ENCODE results near the gene UTRN.

The UTRN gene

GRCh38 chr6:144266091-144266649 lies 19.0 kb upstream of the UTRN start:
- ChIA-PET CTCF (interaction anchor here (0.7 to 0.9 kb wide), 2 partner anchors 43 to 50 kb away, joined by 3 to 5 read pairs; no protein-coding TSS in a partner anchor), POLR2A (interaction anchor here (0.6 to 3.2 kb wide), 3 partner anchors 20 to 47 kb away, joined by 3 to 23 read pairs (median 3); no protein-coding TSS in a partner anchor)
- TF ChIP-seq SUZ12 (IDR thresholded peaks at IDR 0.05) (no peak), ARNT (IDR thresholded peaks at IDR 0.05) (no peak), ELF4 (IDR thresholded peaks at IDR 0.05) (no peak), FOXM1 (IDR thresholded peaks at IDR 0.05; ENCODE audit: borderline replicate concordance) (no peak), PKNOX1 (IDR thresholded peaks at IDR 0.05) (no peak), BHLHE40 (IDR thresholded peaks at IDR 0.05; ENCODE audit: borderline replicate concordance) (no peak), HDGF (IDR thresholded peaks at IDR 0.05; ENCODE audit: borderline replicate concordance) (no peak)
- peak; percentile 52 for DNase-seq (ENCODE audit: extremely low spot score)

GRCh38 chr6:144268794-144269349 lies 16.3 kb upstream of the UTRN start:
- TF ChIP-seq FOXM1 (IDR thresholded peaks at IDR 0.05; ENCODE audit: borderline replicate concordance): no peak
- TF ChIP-seq L3MBTL2 (conservative IDR thresholded peaks at IDR 0.05): no peak
- TF ChIP-seq CTBP1 (IDR thresholded peaks at IDR 0.05; ENCODE audit: borderline replicate concordance): no peak
- TF ChIP-seq BHLHE40 (IDR thresholded peaks at IDR 0.05; ENCODE audit: borderline replicate concordance): no peak
- no peak for DNase-seq (ENCODE audit: extremely low spot score)
- CTCF ChIA-PET: no interaction called here
- POLR2A ChIA-PET: interaction anchor here (1.0 to 1.1 kb wide), 3 partner anchors 17 to 174 kb away, joined by 3 to 4 read pairs (median 3); partner anchors contain the start of gene SF3B5

DNA sequence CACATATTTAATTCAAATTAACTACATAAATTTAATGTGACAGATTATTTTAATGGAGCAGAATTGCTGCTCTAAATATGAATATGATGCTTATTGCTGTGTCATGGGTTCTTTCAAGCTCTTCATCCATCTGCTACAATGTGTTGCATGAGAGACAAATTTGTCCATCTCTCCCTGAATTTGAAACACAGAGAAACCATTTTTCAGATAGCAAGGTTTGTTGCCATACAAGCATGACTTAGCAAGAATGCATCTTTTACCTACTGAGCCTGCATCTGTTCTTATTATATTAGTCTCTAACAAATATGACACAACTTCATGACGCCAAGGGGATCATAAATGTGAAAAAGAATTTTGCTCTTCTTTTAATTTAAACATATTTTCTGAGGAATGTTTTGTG lies 8.0 kb upstream of the UTRN start:
- ChIA-PET CTCF (interaction anchor here (0.7 to 1.1 kb wide), 2 partner anchors 9 to 684 kb away, joined by 3 read pairs; no protein-coding TSS in a partner anchor), POLR2A (interaction anchor here (1.3 kb wide), 1 partner anchor 9 kb away, joined by 3 read pairs; no protein-coding TSS in a partner anchor)

GRCh38 chr6:144277605-144278227 lies 7.4 kb upstream of the UTRN start:
- no peak for DNase-seq (ENCODE audit: extremely low spot score)
- ChIA-PET CTCF (interaction anchor here (0.7 to 1.1 kb wide), 2 partner anchors 9 to 685 kb away, joined by 3 read pairs; no protein-coding TSS in a partner anchor), POLR2A (interaction anchor here (1.3 kb wide), 1 partner anchor 8 kb away, joined by 3 read pairs; no protein-coding TSS in a partner anchor)
- TF ChIP-seq CTBP1 (IDR thresholded peaks at IDR 0.05; ENCODE audit: borderline replicate concordance) (no peak), L3MBTL2 (conservative IDR thresholded peaks at IDR 0.05) (no peak), LEF1 (IDR thresholded peaks at IDR 0.05; ENCODE audit: borderline replicate concordance) (no peak), SUZ12 (IDR thresholded peaks at IDR 0.05) (no peak), FOXA1 (IDR thresholded peaks at IDR 0.05) (no peak), NFRKB (IDR thresholded peaks at IDR 0.05) (no peak), PKNOX1 (IDR thresholded peaks at IDR 0.05) (no peak), SP1 (IDR thresholded peaks at IDR 0.05) (no peak), BHLHE40 (IDR thresholded peaks at IDR 0.05; ENCODE audit: borderline replicate concordance) (no peak), ZNF384 (IDR thresholded peaks at IDR 0.05) (no peak), FOXM1 (IDR thresholded peaks at IDR 0.05; ENCODE audit: borderline replicate concordance) (no peak), TARDBP (IDR thresholded peaks at IDR 0.05) (no peak)

More for the DNA sequence above, 8.0 kb upstream of the UTRN start:
- no peak for TF ChIP-seq NFRKB (IDR thresholded peaks at IDR 0.05)
- TF ChIP-seq ELF4 (IDR thresholded peaks at IDR 0.05): no peak
- TF ChIP-seq ZNF384 (IDR thresholded peaks at IDR 0.05): no peak
- no peak for TF ChIP-seq FOXM1 (IDR thresholded peaks at IDR 0.05; ENCODE audit: borderline replicate concordance)
- no peak for TF ChIP-seq CTBP1 (IDR thresholded peaks at IDR 0.05; ENCODE audit: borderline replicate concordance)
- TF ChIP-seq TARDBP (IDR thresholded peaks at IDR 0.05): no peak
- TF ChIP-seq SUZ12 (IDR thresholded peaks at IDR 0.05): no peak
- no peak for TF ChIP-seq PKNOX1 (IDR thresholded peaks at IDR 0.05)
- no peak for TF ChIP-seq FOXA1 (IDR thresholded peaks at IDR 0.05)
- TF ChIP-seq LEF1 (IDR thresholded peaks at IDR 0.05; ENCODE audit: borderline replicate concordance): no peak
- no peak for TF ChIP-seq HDGF (IDR thresholded peaks at IDR 0.05; ENCODE audit: borderline replicate concordance)
- no peak for TF ChIP-seq FOXK2 (IDR thresholded peaks at IDR 0.05)
- no peak for TF ChIP-seq L3MBTL2 (conservative IDR thresholded peaks at IDR 0.05)
- TF ChIP-seq BHLHE40 (IDR thresholded peaks at IDR 0.05; ENCODE audit: borderline replicate concordance): no peak
- no peak for TF ChIP-seq SP1 (IDR thresholded peaks at IDR 0.05)
- TF ChIP-seq ARNT (IDR thresholded peaks at IDR 0.05): no peak
- no peak for DNase-seq (ENCODE audit: extremely low spot score)

DNA sequence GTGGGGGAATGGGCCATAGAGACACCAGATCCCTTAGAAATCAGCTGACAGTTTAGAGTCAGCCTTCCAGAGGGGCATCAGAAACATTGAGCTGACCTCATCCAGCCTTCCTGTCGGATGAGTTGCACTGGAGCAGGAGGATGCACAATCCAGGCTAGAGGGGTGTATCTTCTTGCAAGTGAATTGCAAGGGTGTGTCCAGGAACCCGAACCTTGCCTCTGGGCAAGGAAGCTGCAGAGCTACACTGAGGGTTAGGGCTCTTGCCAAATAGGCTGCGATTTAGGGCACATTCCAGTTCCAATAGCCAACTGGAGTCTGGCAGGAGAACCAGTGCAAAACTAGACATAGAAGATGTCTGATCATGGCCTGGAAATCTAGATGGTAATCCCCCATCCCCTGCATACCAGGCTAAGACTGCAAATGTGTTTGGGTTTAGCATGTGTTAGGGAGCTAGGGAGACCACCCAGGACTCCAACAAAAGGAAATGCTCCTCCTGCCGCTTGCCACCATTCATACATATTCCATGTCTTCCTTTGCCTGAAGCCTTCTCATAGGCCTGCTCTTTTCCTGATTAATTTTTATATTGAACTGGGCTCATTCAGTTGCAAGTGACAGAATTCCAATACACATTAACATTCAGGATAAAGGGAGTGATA lies 6.3 kb upstream of the UTRN start:
- DNase-seq (ENCODE audit: extremely low spot score): no peak
- TF ChIP-seq ARNT (IDR thresholded peaks at IDR 0.05): no peak
- TF ChIP-seq FOXA1 (IDR thresholded peaks at IDR 0.05): no peak
- TF ChIP-seq CTBP1 (IDR thresholded peaks at IDR 0.05; ENCODE audit: borderline replicate concordance): no peak
- TF ChIP-seq L3MBTL2 (conservative IDR thresholded peaks at IDR 0.05): no peak
- no peak for TF ChIP-seq SP1 (IDR thresholded peaks at IDR 0.05)
- no peak for TF ChIP-seq FOXK2 (IDR thresholded peaks at IDR 0.05)
- no peak for TF ChIP-seq SUZ12 (IDR thresholded peaks at IDR 0.05)
- no peak for TF ChIP-seq TARDBP (IDR thresholded peaks at IDR 0.05)
- no peak for TF ChIP-seq PKNOX1 (IDR thresholded peaks at IDR 0.05)
- no peak for TF ChIP-seq LEF1 (IDR thresholded peaks at IDR 0.05; ENCODE audit: borderline replicate concordance)
- TF ChIP-seq FOXM1 (IDR thresholded peaks at IDR 0.05; ENCODE audit: borderline replicate concordance): no peak
- no peak for TF ChIP-seq HDGF (IDR thresholded peaks at IDR 0.05; ENCODE audit: borderline replicate concordance)
- TF ChIP-seq ELF4 (IDR thresholded peaks at IDR 0.05): no peak
- TF ChIP-seq BHLHE40 (IDR thresholded peaks at IDR 0.05; ENCODE audit: borderline replicate concordance): no peak
- TF ChIP-seq ZNF384 (IDR thresholded peaks at IDR 0.05): no peak
- TF ChIP-seq NFRKB (IDR thresholded peaks at IDR 0.05): no peak
- POLR2A ChIA-PET: no interaction called here
- CTCF ChIA-PET: no interaction called here
